Heart right ventricle (tissue), 16 donors: ENCODE results near the gene CHRNA9. TPM values are rescaled to one million over a fixed set of nuclear protein-coding genes. Genes with fewer than 3 reads are reported as not detected.

Experiments used
- ATAC-seq, 8 donors: fragments of 200-7000 bp; cut with Tn5 transposase; one replicate each; pipeline ENCODE4 v1.9.1; 2020; ENCODE audit warnings: mild to moderate bottlenecking in 8 of 8, moderate library complexity in 8 of 8, moderate number of reproducible peaks in 1 of 8
- DNase-seq, 2 donors: peaks; one replicate each; pipeline ENCODE4 v3.0.0-alpha.2; 2020
- H3K27ac ChIP-seq, 10 donors: fragments of 200-600 bp; sonication (generic) in 2 of 10; one replicate each; pipeline versions ENCODE4 v1.5.0 to v1.8.0; 2020 to 2022; ENCODE audit warnings: mild to moderate bottlenecking in 3 of 10
- H3K27me3 ChIP-seq, 7 donors: fragments of 200-600 bp; one replicate each; pipeline ENCODE4 v1.8.0; 2021 to 2022; ENCODE audit warnings: mild to moderate bottlenecking in 2 of 7
- H3K36me3 ChIP-seq, 9 donors: fragments of 200-600 bp; sonication (generic) in 1 of 9; one replicate each; pipeline versions ENCODE4 v1.5.0 to v1.8.0; 2020 to 2022; ENCODE audit warnings: mild to moderate bottlenecking in 2 of 9
- H3K4me1 ChIP-seq, 9 donors: fragments of 200-600 bp; sonication (generic) in 1 of 9; one replicate each; pipeline versions ENCODE4 v1.5.0 to v1.8.0; 2020 to 2022; ENCODE audit warnings: mild to moderate bottlenecking in 4 of 9
- H3K4me3 ChIP-seq, 10 donors: fragments of 200-600 bp; sonication (generic) in 2 of 10; one replicate each; pipeline versions ENCODE4 v1.5.0 to v1.8.0; 2020 to 2022; ENCODE audit warnings: mild to moderate bottlenecking in 7 of 10, moderate library complexity in 2 of 10
- H3K9me3 ChIP-seq, 11 donors: fragments of 200-600 bp in 10 of 11; sonication (generic) in 2 of 11; one replicate each; pipeline versions ENCODE4 v1.5.0 to v1.8.0; 2013 to 2022; ENCODE audit warnings: mild to moderate bottlenecking in 2 of 11, control low read depth in 1 of 11, moderate library complexity in 1 of 11
- WGBS, 2 donors: extraction: QIAGEN DNeasy Blood & Tissue Kit; methylation state at CpG; one replicate each; pipeline ENCODE4 v1.1.7; 2013; ENCODE audit warnings: inconsistent platforms in 1 of 2; 5-methylcytosine and 5-hydroxymethylcytosine counted together
- intact Hi-C, 10 donors: fragments of 100-400 bp; cut with DNase I; formaldehyde crosslinking; loops; one replicate each; pipeline versions ENCODE4 v1.11.1 to v1.14.2; 2022
- polyA plus RNA-seq, 2 donors: library from polyadenylated mRNA; stranded (reverse); fragments of 200-250 nt; gene quantifications; one replicate each; pipeline ENCODE4 v1.2.3, GENCODE V29; 2013
- total RNA-seq, 10 donors: library from RNA; stranded (reverse); fragmentation: NEBNext Ultra II Directional in 3 of 10; extraction: Animal tissue kit (Norgen Biotek cat#: 25700) in 3 of 10; gene quantifications; one replicate each; pipeline versions ENCODE4 v1.2.1 to v1.2.4, GENCODE V29; 2021 to 2023
- TF ChIP-seq, protein P1 (sequence below), 9 donors: fragments of 200-600 bp; sonication (generic) in 2 of 9; IDR thresholded peaks; one replicate each; pipeline versions ENCODE4 v1.5.0 to v1.8.0; 2021 to 2022; ENCODE audit warnings: antibody characterized with exemption in 9 of 9, mild to moderate bottlenecking in 5 of 9, moderate library complexity in 1 of 9
- donor health status: Arrhythmogenic right ventricular cardiomyopathy.
- donor health status: ischemic (EF 13 %, LVEDD 7.1; RV severe dilation, severe dysfunction).
- donor health status: healthy with polysubstance abuse.
- donor health status: DM: no; HTN: yes; CAD: no.
- donor health status: DM: no; HTN: no; CAD: no.
- donor health status: ischemic (EF 25% LVEDD 6.9; RV normal size, moderate dysfunction).
- donor health status: ischemic (EF 25% LVEDD 5.7; RV mildly dilated, moderate dysfunction).
- donor health status: healthy.
- donor health status: DM: yes; HTN: yes; CAD: no.
- donor health status: Ischemic cardiomyopathy.
- donor health status: ischemic (EF 35%, LVEDD 5.7; RV mildly dilated, moderate dysfunction).
- donor health status: nonischemic (EF 11% LVEDD 7.7; RV severe dilation, severe dysfunction).
- donor health status: DM: yes; HTN: yes; CAD: no.
- donor health status: PGD.
- donor health status: ischemic (EF 29% LVEDD 5.4; RV normal size, mild dysfunction).
- donor health status: nonischemic (EF 23%, LVEDD 6.1; RV moderate dilation, normal function).

CHRNA9 gene
- total and polyA plus RNA-seq, 12 donors, result not detected

DNA sequence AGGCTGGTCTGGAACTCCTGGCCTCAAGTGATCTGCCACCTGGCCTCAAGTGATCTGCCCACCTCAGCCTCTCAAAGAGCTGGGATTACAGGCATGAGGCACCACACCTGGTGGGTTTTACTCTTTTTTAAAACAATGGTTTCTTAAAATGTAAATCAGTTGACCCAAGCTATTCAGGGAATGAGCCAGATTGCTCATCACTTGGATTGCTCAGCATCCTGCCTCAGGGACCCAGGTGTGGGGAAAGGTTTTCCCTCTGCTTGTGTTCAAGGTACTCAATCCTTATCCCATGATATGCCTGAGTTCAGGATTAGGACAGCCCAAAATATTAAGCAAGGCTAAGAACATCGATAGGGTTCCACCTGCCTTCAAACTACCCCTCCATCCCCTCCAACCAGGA is 67.4 kb downstream of the CHRNA9 start:
- no peaks in the 10 kb centered on the region for H3K4me1 ChIP-seq

GRCh38 chr4:40403081-40403480 is 67.9 kb downstream of the CHRNA9 start:
- Histone ChIP-seq H3K4me1 (no peaks in the 10 kb centered on the region), H3K27ac (no peak overlapping the region), H3K4me3 (no peak overlapping the region), H3K36me3 (no peaks in the 10 kb centered on the region), H3K9me3 (peaks cover 0 to 12% (median 0%) of the 10 kb centered on the region in 11 donors), H3K27me3 (peaks cover 0 to 4% (median 0%) of the 10 kb centered on the region in 7 donors)
- DNase-seq (no peak), ATAC-seq (no peak)
- intact Hi-C loops, result no loop called here
- TF ChIP-seq, protein P1, sequence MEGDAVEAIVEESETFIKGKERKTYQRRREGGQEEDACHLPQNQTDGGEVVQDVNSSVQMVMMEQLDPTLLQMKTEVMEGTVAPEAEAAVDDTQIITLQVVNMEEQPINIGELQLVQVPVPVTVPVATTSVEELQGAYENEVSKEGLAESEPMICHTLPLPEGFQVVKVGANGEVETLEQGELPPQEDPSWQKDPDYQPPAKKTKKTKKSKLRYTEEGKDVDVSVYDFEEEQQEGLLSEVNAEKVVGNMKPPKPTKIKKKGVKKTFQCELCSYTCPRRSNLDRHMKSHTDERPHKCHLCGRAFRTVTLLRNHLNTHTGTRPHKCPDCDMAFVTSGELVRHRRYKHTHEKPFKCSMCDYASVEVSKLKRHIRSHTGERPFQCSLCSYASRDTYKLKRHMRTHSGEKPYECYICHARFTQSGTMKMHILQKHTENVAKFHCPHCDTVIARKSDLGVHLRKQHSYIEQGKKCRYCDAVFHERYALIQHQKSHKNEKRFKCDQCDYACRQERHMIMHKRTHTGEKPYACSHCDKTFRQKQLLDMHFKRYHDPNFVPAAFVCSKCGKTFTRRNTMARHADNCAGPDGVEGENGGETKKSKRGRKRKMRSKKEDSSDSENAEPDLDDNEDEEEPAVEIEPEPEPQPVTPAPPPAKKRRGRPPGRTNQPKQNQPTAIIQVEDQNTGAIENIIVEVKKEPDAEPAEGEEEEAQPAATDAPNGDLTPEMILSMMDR (IDR thresholded peaks at IDR 0.05), result no peak
- WGBS, 2 donors, result 82 to 86% methylated on average over 5 of the region's 5 CpGs

More for the DNA sequence above, 67.4 kb downstream of the CHRNA9 start:
- Histone ChIP-seq H3K4me3 (no peak overlapping the region), H3K9me3 (peaks cover 0 to 12% (median 0%) of the 10 kb centered on the region in 11 donors), H3K36me3 (no peaks in the 10 kb centered on the region), H3K27ac (no peak overlapping the region), H3K27me3 (peaks cover 0 to 4% (median 0%) of the 10 kb centered on the region in 7 donors)
- intact Hi-C loops, result no loop called here
- DNase-seq (no peak), ATAC-seq (no peak)
- WGBS, 2 donors, result 83 to 88% methylated on average over 1 of the region's 1 CpG
- TF ChIP-seq, protein P1 (IDR thresholded peaks at IDR 0.05), result no peak

Other genes starting within 250 kb of the CHRNA9 start
- gene RHOH, start 138.3 kb upstream of the CHRNA9 start, total RNA-seq, result 1 to 10 TPM in 1 of 10 donors, under 1 TPM in 7, not detected in 2; 0.11 to 7.2 (median 0.44) TPM
- under 1 TPM; 0.15 to 0.20 TPM for gene RHOH, start 138.3 kb upstream of the CHRNA9 start, polyA plus RNA-seq